Endothelial cell of umbilical vein (primary cell): ENCODE measurements around the gene CEP192. TPM values are rescaled to one million over a fixed set of nuclear protein-coding genes. Genes with fewer than 3 reads are reported as not detected.

Experiments used
- BruUV-seq: library from RNA; stranded (reverse); fragments of 400-500 nt; replicated peaks from 2 replicates; lab custom pipeline; 2021; lab: Mats Ljungman, UMichigan
- CTCF ChIA-PET: fragments of 300-600, 350-600 bp; sonication (Branson Sonifier 250); formaldehyde crosslinking; loops from one replicate; lab custom pipeline; 2021; ENCODE audit warnings: antibody characterized with exemption, inconsistent platforms; lab: Charles Lee
- POLR2A ChIA-PET: fragments of 300-600, 350-600 bp; sonication (Branson Sonifier 250); formaldehyde crosslinking; loops from one replicate; lab custom pipeline; 2021; ENCODE audit warnings: antibody characterized with exemption, inconsistent platforms; lab: Charles Lee
- DNase-seq: peaks from one replicate; pipeline ENCODE4 v3.0.0-alpha.2; 2011; ENCODE audit warnings: low read depth, low spot score
- FAIRE-seq: peaks from 2 replicates; lab custom pipeline; 2011; peaks lifted over from hg19 to GRCh38; lab: Jason Lieb, UNC
- H2AFZ ChIP-seq: 2 replicates; pipeline ENCODE4 v1.6.0; 2012; ENCODE audit warnings: low read depth, low read length, control low read depth, inconsistent platforms
- H3K27ac ChIP-seq: 2 replicates; pipeline ENCODE4 v1.5.1; 2011; ENCODE audit warnings: low read depth, mild to moderate bottlenecking, control low read depth, low read length, moderate library complexity; ENCODE audit not compliant: insufficient read depth
- H3K27me3 ChIP-seq, 2 experiments: 2 replicates each; pipeline versions ENCODE4 v1.6.0 to v1.6.1; 2011; ENCODE audit warnings: low read length in 2 of 2, mixed read lengths in 1 of 2; ENCODE audit not compliant: control insufficient read depth in 2 of 2, insufficient read depth in 2 of 2
- H3K36me3 ChIP-seq, 2 experiments: 2 replicates in 1 of 2; 3 replicates in 1 of 2; pipeline ENCODE4 v1.5.1; 2011; ENCODE audit warnings: low read length in 2 of 2, mild to moderate bottlenecking in 1 of 2, moderate library complexity in 1 of 2; ENCODE audit not compliant: control insufficient read depth in 2 of 2, insufficient read depth in 2 of 2; ENCODE audit errors: extremely low read depth in 1 of 2
- H3K4me1 ChIP-seq: 3 replicates; pipeline ENCODE4 v1.5.1; 2011; ENCODE audit warnings: mild to moderate bottlenecking, low read length; ENCODE audit not compliant: control insufficient read depth, insufficient read depth; ENCODE audit errors: extremely low read depth
- H3K4me2 ChIP-seq: 2 replicates; pipeline ENCODE4 v1.6.1; 2011; ENCODE audit warnings: low read length, control low read depth, mixed read lengths; ENCODE audit not compliant: insufficient read depth
- H3K4me3 ChIP-seq, 3 experiments: fragments of 200-600 bp in 1 of 3; sonication (generic), shearing (Covaris generic) in 1 of 3; replicated peaks in 1 of 3; 2 replicates each; pipeline ENCODE4 v1.5.1; 2011 to 2016; ENCODE audit warnings: control low read depth in 3 of 3, low read length in 3 of 3, mild to moderate bottlenecking in 2 of 3, inconsistent platforms in 1 of 3, low read depth in 1 of 3, moderate library complexity in 1 of 3; ENCODE audit not compliant: insufficient read depth in 1 of 3
- H3K79me2 ChIP-seq: 2 replicates; pipeline ENCODE4 v1.6.0; 2012; ENCODE audit warnings: low read length, inconsistent platforms; ENCODE audit not compliant: control insufficient read depth, insufficient read depth
- H3K9ac ChIP-seq: replicated peaks from 2 replicates; pipeline ENCODE3; 2011; ENCODE audit warnings: low read length, control low read depth; ENCODE audit not compliant: insufficient read depth; ENCODE audit errors: extremely low read depth
- H3K9me1 ChIP-seq: replicated peaks from 3 replicates; pipeline ENCODE4 v1.6.0; 2011; ENCODE audit warnings: mild to moderate bottlenecking, low read length; ENCODE audit not compliant: control insufficient read depth, insufficient read depth; ENCODE audit errors: extremely low read depth
- H3K9me3 ChIP-seq: replicated peaks from 2 replicates; pipeline ENCODE4 v1.5.1; 2012; ENCODE audit warnings: low read length, inconsistent platforms; ENCODE audit not compliant: control insufficient read depth, insufficient read depth
- H4K20me1 ChIP-seq: replicated peaks from 2 replicates; pipeline ENCODE3; 2011; ENCODE audit warnings: mild to moderate bottlenecking, low read length; ENCODE audit not compliant: control insufficient read depth, insufficient read depth; ENCODE audit errors: extremely low read depth
- EZH2 ChIP-seq: IDR thresholded peaks from 2 replicates; pipeline ENCODE4 v1.6.1; 2012; ENCODE audit warnings: borderline replicate concordance, low read depth, mild to moderate bottlenecking, moderate library complexity, low read length, inconsistent platforms; ENCODE audit not compliant: severe bottlenecking
- FOS ChIP-seq: IDR thresholded peaks from 2 replicates; pipeline ENCODE4 v1.6.1; 2011; ENCODE audit warnings: mild to moderate bottlenecking, low read length, moderate library complexity, borderline replicate concordance; ENCODE audit not compliant: insufficient read depth
- GATA2 ChIP-seq: IDR thresholded peaks from 2 replicates; pipeline ENCODE4 v1.7.0; 2011; ENCODE audit warnings: low read depth, mild to moderate bottlenecking, moderate library complexity, mixed read lengths, low read length; ENCODE audit not compliant: insufficient read length, insufficient read depth
- JUN ChIP-seq: IDR thresholded peaks from 2 replicates; pipeline ENCODE4 v1.6.1; 2011; ENCODE audit warnings: borderline replicate concordance, low read depth; ENCODE audit not compliant: insufficient read length, insufficient read depth
- MYC ChIP-seq: IDR thresholded peaks from one replicate; pipeline ENCODE4 v1.6.1; 2011; ENCODE audit warnings: mild to moderate bottlenecking, low read depth, low read length
- POLR2A ChIP-seq: IDR thresholded peaks from 2 replicates; pipeline ENCODE4 v1.6.1; 2012; ENCODE audit warnings: low read depth, mild to moderate bottlenecking, control low read depth, low read length
- POLR2AphosphoS5 ChIP-seq: IDR thresholded peaks from 2 replicates; pipeline ENCODE4 v1.6.1; 2012; ENCODE audit warnings: low read depth, mild to moderate bottlenecking, control low read depth, low read length, moderate library complexity; ENCODE audit not compliant: insufficient read depth
- dilution Hi-C: fragments of 300-500 bp; cut with MboI; formaldehyde crosslinking; loops from one replicate; pipeline ENCODE4 v1.15.0; 2019; ENCODE audit warnings: low sequenced_read_pairs; ENCODE audit not compliant: extremely low pct_ligation_motif_present
- intact Hi-C: fragments of 100-400 bp; cut with micrococcal nuclease; formaldehyde crosslinking; loops from one replicate; pipeline ENCODE4 v1.10.0; 2022
- polyA plus RNA-seq, 4 experiments: library from polyadenylated mRNA; depleted of rRNA in 3 of 4; stranded (reverse) in 3 of 4; unstranded in 1 of 4; fragments of >200 nt; gene quantifications; 2 replicates each; pipeline versions ENCODE4 v1.2.1 to v1.2.3, GENCODE V29; 2011 to 2012; ENCODE audit warnings: missing spikeins in 1 of 4
- total RNA-seq: library from RNA; stranded (reverse); gene quantifications from 2 replicates; pipeline ENCODE4 v1.2.3, GENCODE V29; 2021
- TF ChIP-seq, protein P1 (sequence below), 2 donors: IDR thresholded peaks; 1 replicate in 1 of 2; 2 replicates in 1 of 2; pipeline ENCODE4 v1.5.1; 2011; ENCODE audit warnings: low read length in 2 of 2, mild to moderate bottlenecking in 2 of 2, moderate library complexity in 2 of 2, control low read depth in 1 of 2, inconsistent platforms in 1 of 2, low read depth in 1 of 2; ENCODE audit not compliant: insufficient read depth in 1 of 2; ENCODE audit errors: extremely low read depth in 1 of 2
- TF ChIP-seq, protein P2 (sequence below): IDR thresholded peaks from 2 replicates; pipeline ENCODE4 v1.6.1; 2011; ENCODE audit not compliant: insufficient read depth, insufficient read length

The CEP192 gene
- total and polyA plus RNA-seq, 2 donors (not counting 3 experiments of a cell fraction or from before 2014, with no cell fraction given): 14.5 to 22.9 TPM

DNA sequence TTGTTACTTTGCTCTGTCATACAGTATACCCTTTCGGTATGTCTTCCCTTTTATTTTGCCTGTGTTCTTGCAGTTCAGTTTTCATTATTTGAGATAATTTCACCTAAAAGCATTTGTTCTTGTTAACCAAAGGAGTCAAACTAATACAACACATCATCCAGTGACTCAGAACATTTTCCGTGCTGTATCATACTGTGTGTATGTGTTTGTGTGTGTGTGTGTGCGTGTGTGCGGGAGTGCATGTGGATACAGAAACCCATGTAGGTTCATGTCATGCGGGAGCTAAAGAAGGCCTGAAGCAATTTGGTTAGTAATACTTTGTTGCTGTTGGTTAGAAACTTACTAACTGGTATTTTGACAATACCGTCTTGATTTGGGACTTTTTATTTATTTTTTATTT is 60.0 kb downstream of the CEP192 start:
- Histone ChIP-seq H3K9me3 (no peaks in the 10 kb centered on the region), H3K9me1 (no peaks in the 10 kb centered on the region), H3K9ac (no peak overlapping the region), H3K4me2 (no peak overlapping the region), H4K20me1 (no peaks in the 10 kb centered on the region), H3K4me3 (no peak overlapping the region), H3K27me3 (no peaks in the 10 kb centered on the region), H3K27ac (no peak overlapping the region), H3K79me2 (peaks cover 1% of the 10 kb centered on the region), H3K36me3 (peaks cover 13% of the 10 kb centered on the region in 2 experiments), H3K4me1 (peaks cover 19% of the 10 kb centered on the region), H2AFZ (no peak overlapping the region)
- TF ChIP-seq POLR2AphosphoS5: no peak
- TF ChIP-seq POLR2A: no peak
- TF ChIP-seq MYC: no peak
- TF ChIP-seq, protein P1, sequence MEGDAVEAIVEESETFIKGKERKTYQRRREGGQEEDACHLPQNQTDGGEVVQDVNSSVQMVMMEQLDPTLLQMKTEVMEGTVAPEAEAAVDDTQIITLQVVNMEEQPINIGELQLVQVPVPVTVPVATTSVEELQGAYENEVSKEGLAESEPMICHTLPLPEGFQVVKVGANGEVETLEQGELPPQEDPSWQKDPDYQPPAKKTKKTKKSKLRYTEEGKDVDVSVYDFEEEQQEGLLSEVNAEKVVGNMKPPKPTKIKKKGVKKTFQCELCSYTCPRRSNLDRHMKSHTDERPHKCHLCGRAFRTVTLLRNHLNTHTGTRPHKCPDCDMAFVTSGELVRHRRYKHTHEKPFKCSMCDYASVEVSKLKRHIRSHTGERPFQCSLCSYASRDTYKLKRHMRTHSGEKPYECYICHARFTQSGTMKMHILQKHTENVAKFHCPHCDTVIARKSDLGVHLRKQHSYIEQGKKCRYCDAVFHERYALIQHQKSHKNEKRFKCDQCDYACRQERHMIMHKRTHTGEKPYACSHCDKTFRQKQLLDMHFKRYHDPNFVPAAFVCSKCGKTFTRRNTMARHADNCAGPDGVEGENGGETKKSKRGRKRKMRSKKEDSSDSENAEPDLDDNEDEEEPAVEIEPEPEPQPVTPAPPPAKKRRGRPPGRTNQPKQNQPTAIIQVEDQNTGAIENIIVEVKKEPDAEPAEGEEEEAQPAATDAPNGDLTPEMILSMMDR (IDR thresholded peaks at IDR 0.05; ENCODE audit: extremely low read depth in 1 of 2, insufficient read depth in 1 of 2, low read depth in 1 of 2, low read length in 2 of 2): no peak
- TF ChIP-seq JUN: no peak
- TF ChIP-seq, protein P2, sequence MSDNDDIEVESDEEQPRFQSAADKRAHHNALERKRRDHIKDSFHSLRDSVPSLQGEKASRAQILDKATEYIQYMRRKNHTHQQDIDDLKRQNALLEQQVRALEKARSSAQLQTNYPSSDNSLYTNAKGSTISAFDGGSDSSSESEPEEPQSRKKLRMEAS: no peak
- no peak for TF ChIP-seq FOS
- no peak for TF ChIP-seq GATA2
- TF ChIP-seq EZH2: no peak
- no TSS peak for BruUV-seq
- FAIRE-seq: no peak
- ChIA-PET CTCF (no interaction called here), POLR2A (no interaction called here)
- dilution Hi-C loops: no loop called here
- DNase-seq: peak; percentile 20
- intact Hi-C loops: no loop called here
